PC-3 (cell line): ENCODE measurements around the gene EIF4G1. TPM values are rescaled to one million over a fixed set of nuclear protein-coding genes. Genes with fewer than 3 reads are reported as not detected.
A peak's percentile ranks its signal among the peaks of the same experiment; 100 is the strongest.

Source experiments
- ATAC-seq: fragments of 200-7000 bp; cut with Tn5 transposase; 2 replicates; pipeline ENCODE4 v1.9.1; 2020; ENCODE audit warnings: mild to moderate bottlenecking, moderate library complexity
- BruUV-seq: library from RNA; stranded (reverse); fragments of 400-500 nt; replicated peaks from 2 replicates; lab custom pipeline; 2021; lab: Mats Ljungman, UMichigan
- CTCF ChIA-PET: fragments of 300-600 bp; sonication (Branson Sonifier 250); formaldehyde crosslinking; loops from one replicate; lab custom pipeline; 2022; ENCODE audit warnings: antibody characterized with exemption; lab: Charles Lee
- POLR2A ChIA-PET: fragments of 300-600 bp; sonication (Branson Sonifier 250); formaldehyde crosslinking; loops from one replicate; lab custom pipeline; 2022; ENCODE audit warnings: antibody characterized with exemption; ENCODE audit not compliant: unreplicated experiment; lab: Charles Lee
- DNase-seq: peaks from one replicate; pipeline ENCODE4 v3.0.0-alpha.2; 2015
- H2AFZ ChIP-seq: fragments of 300-600 bp; sonication (generic); 2 replicates; pipeline ENCODE4 v1.6.0; 2016; ENCODE audit warnings: antibody characterized with exemption, low read length
- H3F3A ChIP-seq: fragments of 300-600 bp; sonication (generic); one replicate; pipeline ENCODE4 v1.6.0; 2017; ENCODE audit warnings: antibody characterized with exemption, low read length, control low read depth, mild to moderate bottlenecking; ENCODE audit not compliant: unreplicated experiment
- H3K27ac ChIP-seq: fragments of 300-600 bp; sonication (generic); 2 replicates; pipeline ENCODE4 v1.5.1; 2016; ENCODE audit warnings: mild to moderate bottlenecking, low read length
- H3K27me3 ChIP-seq: fragments of 300-600 bp; sonication (generic); 2 replicates; pipeline ENCODE4 v1.6.1; 2016; ENCODE audit warnings: low read length, mixed read lengths
- H3K36me3 ChIP-seq: fragments of 300-600 bp; sonication (generic); 2 replicates; pipeline ENCODE4 v1.6.1; 2016; ENCODE audit warnings: low read depth, mixed run types, low read length, mixed read lengths
- H3K4me1 ChIP-seq: fragments of 300-600 bp; sonication (generic); 2 replicates; pipeline ENCODE4 v1.5.1; 2016; ENCODE audit warnings: low read length; ENCODE audit not compliant: insufficient read depth
- H3K4me2 ChIP-seq: fragments of 300-600 bp; sonication (generic); 2 replicates; pipeline ENCODE4 v1.6.0; 2016; ENCODE audit warnings: low read length
- H3K4me3 ChIP-seq: fragments of 300-600 bp; sonication (generic); 2 replicates; pipeline ENCODE4 v1.5.1; 2016; ENCODE audit warnings: mild to moderate bottlenecking, low read length, mixed read lengths
- H3K79me2 ChIP-seq: fragments of 300-600 bp; sonication (generic); 2 replicates; pipeline ENCODE4 v1.6.1; 2017; ENCODE audit warnings: low read length, mixed read lengths
- H3K9ac ChIP-seq: fragments of 300-600 bp; sonication (generic); 2 replicates; pipeline ENCODE4 v1.6.0; 2016; ENCODE audit warnings: mild to moderate bottlenecking, low read length
- H3K9me2 ChIP-seq: fragments of 300-600 bp; sonication (generic); replicated peaks from 2 replicates; pipeline ENCODE4 v1.6.1; 2016; ENCODE audit warnings: mixed run types, low read length, mixed read lengths
- H3K9me3 ChIP-seq: fragments of 300-600 bp; sonication (generic); 2 replicates; pipeline ENCODE4 v1.6.1; 2016; ENCODE audit warnings: low read length, mixed read lengths
- H4K20me1 ChIP-seq: fragments of 300-600 bp; sonication (generic); 2 replicates; pipeline ENCODE4 v1.6.1; 2016; ENCODE audit warnings: low read length, mixed read lengths
- EZH2 ChIP-seq: fragments of 300-600 bp; sonication (generic); IDR thresholded peaks from one replicate; pipeline ENCODE4 v1.6.1; 2017; ENCODE audit warnings: antibody characterized with exemption, mild to moderate bottlenecking, low read length; ENCODE audit not compliant: unreplicated experiment
- EZH2phosphoT487 ChIP-seq: fragments of 300-600 bp; sonication (generic); IDR thresholded peaks from 2 replicates; pipeline ENCODE4 v1.6.1; 2018; ENCODE audit warnings: mild to moderate bottlenecking, antibody characterized with exemption, low read length, borderline replicate concordance
- intact Hi-C: fragments of 100-400 bp; cut with micrococcal nuclease; formaldehyde crosslinking; loops from 2 replicates; pipeline ENCODE4 v1.9.0; 2023
- total RNA-seq: library from RNA; depleted of rRNA; stranded (reverse); fragments of >200 nt; gene quantifications from 2 replicates; pipeline ENCODE4 v1.2.3, GENCODE V29; 2014
- TF ChIP-seq, protein P1 (sequence below): fragments of 300-600 bp; sonication (generic); conservative IDR thresholded peaks from 2 replicates; pipeline ENCODE4 v1.5.1; 2017; ENCODE audit warnings: antibody characterized with exemption, low read depth, mild to moderate bottlenecking, low read length

The EIF4G1 gene
- total RNA-seq, 1 experiment from 2014 or later: 463 TPM

GRCh38 chr3:184380627-184381260 is 66.3 kb downstream of the EIF4G1 start:
- Histone ChIP-seq H3K9me3 (no peaks in the 10 kb centered on the region), H3K36me3 (no peaks in the 10 kb centered on the region), H3K27me3 (peaks cover 57% of the 10 kb centered on the region), H3K4me2 (peak overlapping the region; percentile 70), H2AFZ (peak overlapping the region; percentile 58; the same call in 1 of the 2 replicates), H3K9me2 (no peaks in the 10 kb centered on the region), H3K27ac (no peak overlapping the region), H3K4me1 (no peaks in the 10 kb centered on the region), H3F3A (no peaks in the 10 kb centered on the region), H3K4me3 (peak overlapping the region; percentile 31; the same call in 1 of the 2 replicates), H4K20me1 (no peaks in the 10 kb centered on the region), H3K79me2 (no peaks in the 10 kb centered on the region), H3K9ac (no peak overlapping the region)
- peak; percentile 16; the same call in 1 of the 2 replicates for ATAC-seq
- no TSS peak for BruUV-seq
- no peak for DNase-seq
- CTCF ChIA-PET: no interaction called here
- intact Hi-C loops: no loop called here
- POLR2A ChIA-PET: interaction anchor here (0.5 kb wide), 1 partner anchor 170 kb away, joined by 3 read pairs; no protein-coding TSS in a partner anchor
- TF ChIP-seq EZH2 (peak; percentile 100), EZH2phosphoT487 (peak; percentile 88)
- TF ChIP-seq, protein P1, sequence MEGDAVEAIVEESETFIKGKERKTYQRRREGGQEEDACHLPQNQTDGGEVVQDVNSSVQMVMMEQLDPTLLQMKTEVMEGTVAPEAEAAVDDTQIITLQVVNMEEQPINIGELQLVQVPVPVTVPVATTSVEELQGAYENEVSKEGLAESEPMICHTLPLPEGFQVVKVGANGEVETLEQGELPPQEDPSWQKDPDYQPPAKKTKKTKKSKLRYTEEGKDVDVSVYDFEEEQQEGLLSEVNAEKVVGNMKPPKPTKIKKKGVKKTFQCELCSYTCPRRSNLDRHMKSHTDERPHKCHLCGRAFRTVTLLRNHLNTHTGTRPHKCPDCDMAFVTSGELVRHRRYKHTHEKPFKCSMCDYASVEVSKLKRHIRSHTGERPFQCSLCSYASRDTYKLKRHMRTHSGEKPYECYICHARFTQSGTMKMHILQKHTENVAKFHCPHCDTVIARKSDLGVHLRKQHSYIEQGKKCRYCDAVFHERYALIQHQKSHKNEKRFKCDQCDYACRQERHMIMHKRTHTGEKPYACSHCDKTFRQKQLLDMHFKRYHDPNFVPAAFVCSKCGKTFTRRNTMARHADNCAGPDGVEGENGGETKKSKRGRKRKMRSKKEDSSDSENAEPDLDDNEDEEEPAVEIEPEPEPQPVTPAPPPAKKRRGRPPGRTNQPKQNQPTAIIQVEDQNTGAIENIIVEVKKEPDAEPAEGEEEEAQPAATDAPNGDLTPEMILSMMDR: no peak

DNA sequence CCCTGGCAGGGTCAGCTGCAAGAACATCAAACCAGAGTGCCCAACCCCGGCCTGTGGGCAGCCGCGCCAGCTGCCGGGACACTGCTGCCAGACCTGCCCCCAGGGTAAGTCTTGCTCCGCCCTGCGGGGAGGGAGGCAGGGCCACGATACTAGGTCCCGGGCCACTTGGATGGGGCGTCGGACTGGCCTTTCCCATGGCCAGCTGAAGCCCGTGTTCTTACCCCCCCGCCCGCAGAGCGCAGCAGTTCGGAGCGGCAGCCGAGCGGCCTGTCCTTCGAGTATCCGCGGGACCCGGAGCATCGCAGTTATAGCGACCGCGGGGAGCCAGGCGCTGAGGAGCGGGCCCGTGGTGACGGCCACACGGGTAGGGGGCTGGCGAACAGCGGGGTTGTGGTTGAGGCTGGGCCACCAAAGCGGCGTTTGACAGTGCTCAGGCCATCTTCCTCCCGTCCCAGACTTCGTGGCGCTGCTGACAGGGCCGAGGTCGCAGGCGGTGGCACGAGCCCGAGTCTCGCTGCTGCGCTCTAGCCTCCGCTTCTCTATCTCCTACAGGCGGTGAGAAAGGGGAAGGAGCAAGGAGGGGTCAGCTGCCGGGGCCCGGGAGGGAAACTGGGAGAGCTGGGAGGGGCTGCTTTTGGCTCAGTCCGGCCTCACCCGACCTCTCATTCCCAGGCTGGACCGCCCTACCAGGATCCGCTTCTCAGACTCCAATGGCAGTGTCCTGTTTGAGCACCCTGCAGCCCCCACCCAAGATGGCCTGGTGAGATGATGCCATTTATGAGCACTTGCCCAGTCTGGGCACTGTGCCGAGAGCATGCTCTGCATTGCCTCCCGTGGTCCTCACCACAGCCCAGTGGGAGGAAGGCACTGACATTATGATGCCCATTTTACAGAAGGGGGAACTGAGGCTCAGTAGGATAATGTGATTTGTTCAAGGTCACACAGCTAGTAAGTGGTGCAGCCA is 67.1 kb downstream of the EIF4G1 start:
- ChIA-PET POLR2A (no interaction called here), CTCF (no interaction called here)
- no peak overlapping the region for H3K4me3 ChIP-seq
- H3K9me2 ChIP-seq: no peaks in the 10 kb centered on the region
- H3K9ac ChIP-seq: no peak overlapping the region
- H3K27me3 ChIP-seq: peaks cover 49% of the 10 kb centered on the region
- no peak overlapping the region for H2AFZ ChIP-seq
- H3K9me3 ChIP-seq: no peaks in the 10 kb centered on the region
- no peaks in the 10 kb centered on the region for H3K36me3 ChIP-seq
- no peaks in the 10 kb centered on the region for H4K20me1 ChIP-seq
- H3F3A ChIP-seq: no peaks in the 10 kb centered on the region
- ATAC-seq (no peak), DNase-seq (no peak)
- no TSS peak for BruUV-seq
- no peaks in the 10 kb centered on the region for H3K79me2 ChIP-seq
- intact Hi-C loops: no loop called here
- no peaks in the 10 kb centered on the region for H3K4me1 ChIP-seq
- H3K27ac ChIP-seq: no peak overlapping the region
- H3K4me2 ChIP-seq: no peak overlapping the region
- TF ChIP-seq, protein P1: no peak
- TF ChIP-seq EZH2phosphoT487 (no peak), EZH2 (no peak)
